22Rv1 (cell line): ENCODE results near the gene HSPBAP1.

ENCODE experiments used
- ZFX ChIP-seq: fragments of 450-650 bp; IDR thresholded peaks from 2 replicates; pipeline ENCODE4 v1.6.1; 2017; ENCODE audit warnings: antibody characterized with exemption, borderline replicate concordance
- TF ChIP-seq, protein P1 (sequence below): fragments of 450-650 bp; IDR thresholded peaks from 2 replicates; pipeline ENCODE4 v1.5.1; 2017; ENCODE audit warnings: mild to moderate bottlenecking

DNA sequence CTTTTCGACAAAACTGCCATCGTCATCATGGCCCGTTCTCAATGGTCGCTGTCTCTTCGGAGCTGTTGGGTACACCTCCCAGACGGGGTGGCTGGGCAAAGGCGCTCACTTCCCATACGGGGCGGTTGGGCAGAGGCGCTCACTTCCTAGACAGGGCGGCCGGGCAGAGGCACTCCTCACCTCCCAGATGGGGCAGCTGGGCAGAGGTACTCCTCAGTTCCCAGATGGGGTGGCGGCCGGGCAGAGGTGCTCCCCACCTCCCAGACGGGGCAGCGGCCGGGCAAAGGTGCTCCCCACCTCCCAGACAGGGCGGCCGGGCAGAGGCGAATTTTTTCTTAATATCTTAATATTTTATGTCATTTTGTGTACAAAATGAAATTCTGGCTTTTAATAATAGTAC lies 68.5 kb downstream of the HSPBAP1 start:
- TF ChIP-seq, protein P1, sequence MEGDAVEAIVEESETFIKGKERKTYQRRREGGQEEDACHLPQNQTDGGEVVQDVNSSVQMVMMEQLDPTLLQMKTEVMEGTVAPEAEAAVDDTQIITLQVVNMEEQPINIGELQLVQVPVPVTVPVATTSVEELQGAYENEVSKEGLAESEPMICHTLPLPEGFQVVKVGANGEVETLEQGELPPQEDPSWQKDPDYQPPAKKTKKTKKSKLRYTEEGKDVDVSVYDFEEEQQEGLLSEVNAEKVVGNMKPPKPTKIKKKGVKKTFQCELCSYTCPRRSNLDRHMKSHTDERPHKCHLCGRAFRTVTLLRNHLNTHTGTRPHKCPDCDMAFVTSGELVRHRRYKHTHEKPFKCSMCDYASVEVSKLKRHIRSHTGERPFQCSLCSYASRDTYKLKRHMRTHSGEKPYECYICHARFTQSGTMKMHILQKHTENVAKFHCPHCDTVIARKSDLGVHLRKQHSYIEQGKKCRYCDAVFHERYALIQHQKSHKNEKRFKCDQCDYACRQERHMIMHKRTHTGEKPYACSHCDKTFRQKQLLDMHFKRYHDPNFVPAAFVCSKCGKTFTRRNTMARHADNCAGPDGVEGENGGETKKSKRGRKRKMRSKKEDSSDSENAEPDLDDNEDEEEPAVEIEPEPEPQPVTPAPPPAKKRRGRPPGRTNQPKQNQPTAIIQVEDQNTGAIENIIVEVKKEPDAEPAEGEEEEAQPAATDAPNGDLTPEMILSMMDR, result no peak
- TF ChIP-seq ZFX, result no peak
